ENCODE results near the gene SLC9C2.

DNA sequence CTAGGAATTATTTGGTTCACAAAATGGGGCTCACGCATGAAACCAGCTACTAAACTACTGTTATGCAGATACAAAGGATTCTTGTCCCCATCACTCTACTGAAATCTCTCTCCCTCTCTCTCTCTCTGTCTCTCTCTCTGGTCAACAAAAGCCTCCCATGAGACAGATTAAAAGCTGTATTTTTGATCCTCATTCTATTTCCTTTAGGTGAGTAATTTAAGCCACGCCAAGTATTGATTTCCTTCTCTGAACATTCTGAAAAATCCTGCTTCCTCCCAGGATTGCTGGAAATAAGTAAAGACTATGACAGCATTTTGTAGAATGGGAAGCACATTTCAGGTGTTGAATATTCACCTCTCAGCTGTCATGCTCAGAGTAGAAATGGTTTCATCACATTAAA, 82.1 kb downstream of the SLC9C2 start:
- TF ChIP-seq, protein P1, sequence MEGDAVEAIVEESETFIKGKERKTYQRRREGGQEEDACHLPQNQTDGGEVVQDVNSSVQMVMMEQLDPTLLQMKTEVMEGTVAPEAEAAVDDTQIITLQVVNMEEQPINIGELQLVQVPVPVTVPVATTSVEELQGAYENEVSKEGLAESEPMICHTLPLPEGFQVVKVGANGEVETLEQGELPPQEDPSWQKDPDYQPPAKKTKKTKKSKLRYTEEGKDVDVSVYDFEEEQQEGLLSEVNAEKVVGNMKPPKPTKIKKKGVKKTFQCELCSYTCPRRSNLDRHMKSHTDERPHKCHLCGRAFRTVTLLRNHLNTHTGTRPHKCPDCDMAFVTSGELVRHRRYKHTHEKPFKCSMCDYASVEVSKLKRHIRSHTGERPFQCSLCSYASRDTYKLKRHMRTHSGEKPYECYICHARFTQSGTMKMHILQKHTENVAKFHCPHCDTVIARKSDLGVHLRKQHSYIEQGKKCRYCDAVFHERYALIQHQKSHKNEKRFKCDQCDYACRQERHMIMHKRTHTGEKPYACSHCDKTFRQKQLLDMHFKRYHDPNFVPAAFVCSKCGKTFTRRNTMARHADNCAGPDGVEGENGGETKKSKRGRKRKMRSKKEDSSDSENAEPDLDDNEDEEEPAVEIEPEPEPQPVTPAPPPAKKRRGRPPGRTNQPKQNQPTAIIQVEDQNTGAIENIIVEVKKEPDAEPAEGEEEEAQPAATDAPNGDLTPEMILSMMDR (IDR thresholded peaks at IDR 0.05) = no peak
- TF ChIP-seq POLR2A (IDR thresholded peaks at IDR 0.05) (no peak), EP300 (IDR thresholded peaks at IDR 0.05) (no peak)
